Stimulated activated CD8-positive, alpha-beta memory T cell treated with anti-CD3 and anti-CD28 coated beads, Interleukin-15, amount 100 ng/mL, for 4 hours (primary cell): ENCODE results near the gene KRT72.

ENCODE experiments used
- DNase-seq, 2 donors: peaks; one replicate each; pipeline ENCODE4 v3.0.0-alpha.2; 2020; ENCODE audit warnings: low read depth in 2 of 2

KRT72 gene

DNA sequence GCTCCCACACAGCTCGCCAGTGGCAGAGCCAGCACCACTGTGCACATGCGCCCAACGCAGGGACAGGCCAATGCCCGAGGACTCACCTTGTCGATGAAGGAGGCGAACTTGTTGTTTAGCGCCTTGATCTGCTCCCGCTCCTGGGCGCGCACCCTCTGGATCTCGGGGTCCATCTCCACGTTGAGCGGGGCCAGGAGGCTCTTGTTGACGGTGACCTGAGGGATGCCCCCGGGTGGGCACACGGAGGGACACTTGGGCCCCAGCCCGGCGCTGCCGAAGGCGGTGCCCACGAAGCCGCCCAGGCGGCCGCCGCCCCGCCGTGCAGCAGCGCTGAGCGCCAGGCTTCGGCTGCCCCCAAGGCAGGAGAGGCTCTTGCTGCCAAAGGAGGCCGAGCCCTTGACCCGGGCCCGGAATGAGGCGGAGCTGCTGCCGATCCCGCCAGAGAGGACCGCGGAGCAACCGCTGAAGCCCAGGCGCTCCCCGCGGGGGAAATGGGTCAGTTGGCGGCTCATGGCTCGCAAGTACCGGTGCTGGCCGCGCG lies at the start of gene KRT72:
Gene KRT72 (minus strand): TSS at position 523 of the 541 bp plus-strand sequence. CDS start 11 bp downstream, at position 512.
- DNase-seq = no peak

DNA sequence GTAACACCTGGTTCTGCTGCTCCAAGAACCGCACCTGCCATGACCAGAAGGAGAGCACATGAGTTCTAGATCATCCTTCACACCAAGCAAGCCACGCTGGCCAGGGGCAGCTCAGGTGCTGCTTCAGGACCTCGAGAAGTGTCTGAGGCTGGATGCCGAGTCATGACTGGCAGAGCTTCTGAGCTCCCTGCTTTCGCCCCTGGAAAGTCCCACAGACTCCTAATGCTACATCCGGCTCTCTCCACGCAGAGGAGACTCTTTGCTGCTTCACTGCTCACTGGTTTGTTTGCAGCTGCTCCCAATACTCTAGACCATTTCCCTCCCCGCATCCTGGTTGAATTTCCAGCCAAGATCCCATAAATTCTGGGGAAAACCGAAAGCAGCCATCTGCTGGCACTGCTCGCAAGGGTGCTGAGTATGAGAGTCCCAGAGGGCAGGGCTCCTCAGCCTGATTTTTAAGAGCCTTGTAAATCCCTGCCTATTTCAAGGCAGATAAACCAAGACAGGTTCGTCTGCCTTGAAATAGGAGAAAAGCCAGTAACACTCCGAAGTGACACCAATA lies 49.3 kb upstream of the KRT72 start:
- DNase-seq = no peak

DNA sequence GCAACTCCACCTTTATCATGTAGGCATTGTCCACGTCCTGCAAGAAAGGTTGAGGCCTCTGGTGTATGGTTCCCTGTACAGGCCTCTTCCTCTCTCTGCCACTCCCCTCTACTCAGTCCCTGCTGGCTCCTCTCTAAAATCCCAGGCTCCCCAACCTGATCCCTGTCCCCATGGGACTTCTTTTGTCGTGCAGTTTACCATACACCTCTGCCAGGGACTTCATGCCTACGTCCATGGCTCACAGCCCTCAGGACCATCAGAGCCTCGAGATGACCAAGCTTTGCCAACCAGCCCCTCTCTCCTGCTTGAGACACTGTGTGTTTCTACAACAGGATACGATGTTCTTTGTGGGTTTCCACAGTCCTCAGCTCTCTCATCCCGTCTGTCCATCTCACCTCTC lies 47.8 kb upstream of the KRT72 start:
- no peak for DNase-seq

- DNase-seq = no peak
Measured at GRCh38 chr12:52648012-52648550, 46.8 kb upstream of the KRT72 start.

DNA sequence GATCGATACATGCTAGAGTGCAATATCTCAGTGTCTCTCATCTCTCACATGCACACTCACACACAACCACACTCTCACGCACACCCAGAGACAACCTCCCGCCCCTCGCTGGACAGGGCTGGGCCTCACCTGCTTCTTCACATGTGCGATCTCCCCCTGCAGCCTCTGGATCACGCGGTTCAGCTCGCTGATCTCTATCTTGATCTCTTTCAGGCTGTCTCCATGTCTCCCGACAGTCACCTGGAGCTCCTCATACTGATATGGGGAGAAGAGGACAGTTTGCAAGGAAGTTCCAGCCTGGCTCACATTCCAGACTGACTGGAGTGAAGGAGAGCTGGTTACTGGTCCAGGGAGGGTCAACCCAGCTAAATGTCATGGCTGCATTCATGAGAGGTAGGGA lies 46.3 kb upstream of the KRT72 start:
- no peak for DNase-seq

DNA sequence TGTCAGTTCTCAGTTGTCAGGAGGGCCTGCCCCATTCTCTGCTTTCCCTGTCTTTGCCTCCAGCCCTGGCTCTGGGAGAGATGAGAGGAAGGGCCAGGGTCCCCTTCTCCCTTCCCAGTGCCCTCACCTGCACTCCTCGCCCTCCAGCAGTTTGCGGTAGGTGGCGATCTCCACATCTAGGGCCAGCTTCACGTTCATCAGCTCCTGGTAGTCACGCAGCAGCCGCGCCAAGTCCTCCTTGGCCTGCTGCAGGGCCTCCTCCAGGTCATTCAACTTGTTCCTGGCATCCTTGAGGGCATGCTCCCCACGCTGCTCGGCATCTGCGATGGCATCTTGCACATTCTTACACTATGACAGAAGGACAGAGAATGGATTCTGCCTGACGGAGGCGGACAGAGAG lies 45.4 kb upstream of the KRT72 start:
- DNase-seq = no peak

DNA sequence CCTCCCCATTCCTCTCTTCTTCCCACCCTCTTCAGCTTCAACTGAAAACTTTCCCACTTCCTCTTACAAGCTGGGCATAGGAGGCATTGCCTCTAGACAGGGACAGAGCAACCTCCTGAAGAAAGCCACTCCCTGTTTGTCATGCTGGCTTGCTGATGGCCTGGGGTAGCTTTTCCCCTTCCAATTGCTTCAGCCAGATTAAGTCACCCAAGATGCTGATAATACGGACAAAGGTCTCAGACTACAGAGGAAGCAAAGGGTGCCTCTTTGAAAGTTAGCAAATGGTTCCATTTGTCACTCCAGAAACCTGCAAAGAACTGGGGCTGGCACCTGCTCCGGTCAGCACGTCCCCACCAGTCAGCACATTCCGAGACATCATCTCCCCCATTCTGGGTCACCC lies 44.7 kb upstream of the KRT72 start:
- no peak for DNase-seq

DNA sequence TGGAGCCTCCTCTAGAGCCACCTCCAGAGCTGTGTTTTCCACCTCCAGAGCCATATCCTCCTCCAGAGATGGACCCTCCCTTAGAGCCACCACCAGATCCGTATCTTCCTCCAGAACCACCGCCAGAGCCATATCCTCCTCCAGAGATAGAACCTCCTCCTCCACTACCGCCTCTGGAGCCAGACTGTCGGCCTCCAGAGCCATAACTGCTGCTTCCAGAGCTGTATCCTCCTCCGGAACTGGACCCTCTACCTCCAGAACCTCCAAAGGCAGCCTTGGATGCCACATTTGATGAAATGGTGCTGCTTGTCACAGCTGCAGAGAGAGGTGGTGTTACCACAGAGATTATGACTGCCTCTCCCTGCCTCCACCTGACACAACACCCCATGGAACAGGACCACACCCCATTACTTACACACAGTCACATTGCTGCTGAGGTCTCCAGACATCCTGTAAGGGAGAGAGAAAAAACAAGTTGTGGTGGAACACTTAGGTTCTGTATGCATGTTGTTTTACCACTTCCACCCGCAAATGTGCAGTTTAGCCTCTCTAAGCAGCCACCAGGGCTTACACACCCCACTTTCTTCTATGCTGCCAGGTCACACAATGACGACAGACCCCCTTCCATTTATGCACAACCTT lies 44.0 kb upstream of the KRT72 start:
- peak in 1 of 2 donors; percentile 11 for DNase-seq

GRCh38 chr12:52644078-52644415 lies 42.8 kb upstream of the KRT72 start:
- no peak for DNase-seq

DNA sequence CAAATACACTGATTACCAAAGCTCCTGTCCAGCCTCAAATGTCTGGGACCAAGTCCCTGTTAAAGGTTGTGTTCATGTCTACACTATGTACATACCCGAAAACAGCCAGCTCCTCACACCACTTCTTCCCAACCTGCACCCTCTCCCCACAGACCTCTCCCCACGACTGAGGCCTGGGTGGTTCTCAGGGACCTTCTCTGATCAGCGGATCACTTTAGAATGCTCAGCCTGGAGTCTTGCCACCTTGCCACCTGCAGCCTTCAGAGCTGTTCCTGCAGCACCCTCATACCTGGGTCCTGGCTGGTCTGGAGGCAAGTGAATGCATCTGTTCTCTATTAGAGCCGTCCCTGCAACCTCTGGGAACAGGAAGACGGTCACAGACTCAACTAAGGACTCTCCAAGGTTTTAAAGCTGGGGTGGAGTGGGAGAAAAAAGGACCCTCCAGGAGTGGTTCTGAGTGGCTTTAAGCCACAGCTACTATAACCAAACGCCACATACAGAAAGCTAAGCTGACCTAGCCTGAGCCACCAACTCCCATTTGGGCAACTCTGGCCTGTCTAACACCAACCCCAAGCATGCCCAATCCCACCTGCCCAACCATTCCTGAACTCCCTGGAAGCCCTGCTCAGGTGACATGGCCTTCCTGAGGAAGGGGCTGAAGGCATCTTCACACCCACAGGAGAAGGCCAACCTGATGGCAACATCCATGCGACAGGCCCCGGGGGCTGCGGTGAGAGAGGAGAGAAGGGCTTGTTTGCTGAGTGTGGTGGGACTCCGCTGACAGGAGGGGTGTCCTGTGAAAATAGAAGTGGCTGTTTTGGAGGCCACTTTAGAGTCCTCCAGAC lies 42.2 kb upstream of the KRT72 start:
- no peak for DNase-seq

DNA sequence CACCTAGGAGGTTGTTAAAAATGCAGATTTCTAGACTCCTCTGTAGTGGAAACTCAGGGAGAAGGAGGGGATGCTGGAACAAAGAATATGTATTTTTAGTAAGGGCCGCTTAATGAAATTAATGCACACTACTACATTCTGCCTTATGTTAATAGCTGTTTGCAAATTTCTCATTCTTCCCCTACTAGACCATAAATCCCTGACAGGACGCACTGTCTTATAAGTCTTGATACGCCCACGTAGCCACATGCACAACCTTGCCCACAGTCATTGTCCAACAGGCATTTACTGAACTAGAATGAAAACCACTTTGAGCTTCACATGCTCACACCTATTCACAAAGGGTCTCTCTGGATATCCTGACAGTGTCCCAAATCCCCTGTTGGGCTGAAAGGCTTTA lies 40.2 kb upstream of the KRT72 start:
- DNase-seq = no peak

- no peak for DNase-seq
Measured at GRCh38 chr12:52637299-52637698, 36.0 kb upstream of the KRT72 start.

GRCh38 chr12:52636592-52637258 lies 35.5 kb upstream of the KRT72 start:
- no peak for DNase-seq

DNA sequence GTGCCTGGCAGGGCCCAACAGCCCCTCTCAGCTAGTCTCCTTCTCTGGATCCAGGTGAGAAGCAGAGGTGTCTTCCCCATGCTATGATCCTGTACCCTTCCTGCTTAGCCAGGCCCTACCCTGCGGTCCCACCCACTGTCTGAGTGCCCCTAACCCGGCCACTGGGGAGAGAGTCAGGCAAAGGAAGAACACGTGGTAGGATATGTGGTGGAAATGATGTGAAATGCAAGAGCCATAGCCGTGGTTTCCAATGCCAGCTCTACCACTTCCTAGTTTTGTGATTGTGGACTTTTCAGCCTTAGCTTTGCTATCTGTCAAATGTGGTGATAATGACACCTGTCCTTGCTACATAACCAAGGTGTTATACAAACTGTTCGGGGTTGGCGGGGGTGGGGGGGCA lies 34.9 kb upstream of the KRT72 start:
- DNase-seq = no peak

- no peak for DNase-seq
Measured at GRCh38 chr12:52634266-52635056, 33.2 kb upstream of the KRT72 start.

GRCh38 chr12:52633383-52633782 lies 32.1 kb upstream of the KRT72 start:
- DNase-seq = no peak

DNA sequence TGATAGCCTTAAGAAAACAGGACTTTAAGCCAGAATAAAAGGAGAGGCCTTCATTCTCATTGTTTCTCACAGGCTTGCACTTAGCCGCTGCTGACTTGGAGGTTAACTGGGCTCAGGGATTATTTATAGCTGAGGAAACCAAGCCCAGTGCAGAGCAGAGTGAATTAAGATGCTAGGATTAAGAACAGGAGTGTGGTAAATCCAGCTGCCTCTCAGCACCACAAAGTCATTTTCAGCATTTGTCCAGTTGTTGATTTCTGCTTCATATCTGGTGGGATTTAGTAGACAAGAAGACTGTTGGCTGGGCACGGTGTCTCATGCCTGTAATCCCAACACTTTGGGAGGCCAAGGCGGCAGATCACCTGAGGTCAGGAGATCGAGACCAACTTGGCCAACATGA lies 31.4 kb upstream of the KRT72 start:
- no peak for DNase-seq

- DNase-seq = no peak
Measured at GRCh38 chr12:52631676-52632459, 30.6 kb upstream of the KRT72 start.

DNA sequence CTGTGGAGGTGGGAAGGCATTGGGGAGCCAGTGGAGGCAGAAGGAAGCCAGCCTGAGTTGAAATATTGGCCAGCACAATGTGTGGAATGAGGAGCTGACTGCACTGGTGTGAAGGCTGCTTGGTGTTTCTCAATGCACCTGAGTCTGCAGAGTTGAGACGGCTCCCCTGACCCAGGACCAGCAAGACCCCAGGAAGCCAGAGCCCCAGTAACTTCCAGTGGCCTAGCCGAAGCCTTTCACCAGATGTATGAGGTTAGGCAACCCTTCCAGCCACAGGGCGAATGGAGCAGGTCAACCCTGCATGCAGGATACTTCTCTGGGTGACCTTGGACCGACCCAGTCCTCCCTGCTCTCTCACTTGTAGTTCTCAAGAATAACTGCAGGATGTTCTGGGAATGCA lies 30.0 kb upstream of the KRT72 start:
- no peak for DNase-seq

GRCh38 chr12:52630599-52631200 lies 29.4 kb upstream of the KRT72 start:
- DNase-seq = no peak
